ENCODE data around the gene COQ7.

- no peak for TF ChIP-seq CTCF (IDR thresholded peaks at IDR 0.05; ENCODE audit: insufficient read depth, low read length, poor library complexity, severe bottlenecking)
- no peak for TF ChIP-seq EZH2phosphoT487 (conservative IDR thresholded peaks at IDR 0.05; ENCODE audit: low read length)
Measured at GRCh38 chr16:19128454-19129200, 61.2 kb downstream of the COQ7 start.
